SK-N-MC (cell line): ENCODE results near the gene NOSTRIN.

Source experiments
- EZH2 ChIP-seq: fragments of 200-600 bp; sonication (generic); IDR thresholded peaks from one replicate; pipeline ENCODE4 v1.6.1; 2017; ENCODE audit warnings: antibody characterized with exemption
- POLR2AphosphoS5 ChIP-seq: IDR thresholded peaks from 2 replicates; pipeline ENCODE4 v1.6.1; 2012; ENCODE audit warnings: mild to moderate bottlenecking, low read depth, low read length, borderline replicate concordance

DNA sequence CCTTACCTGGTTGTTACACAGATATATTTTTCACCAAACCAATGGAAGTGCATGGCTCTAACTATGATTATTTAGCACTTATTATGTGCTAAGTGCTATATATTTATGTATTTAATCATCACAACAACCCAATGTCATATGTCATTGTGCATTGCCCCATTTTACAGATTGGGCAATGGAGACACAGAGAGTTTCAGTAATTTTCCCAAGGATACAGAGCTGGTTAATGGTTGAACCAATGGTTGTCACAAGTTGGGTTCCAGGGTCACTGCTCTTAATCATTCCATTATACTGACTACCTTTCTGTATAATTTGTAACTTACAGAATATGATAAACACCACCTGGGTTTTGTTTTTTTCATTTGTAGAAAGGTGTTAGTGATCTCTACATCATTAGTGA, 29.2 kb downstream of the NOSTRIN start:
- TF ChIP-seq POLR2AphosphoS5 (no peak), EZH2 (no peak)
